ENCODE data around the gene H2AZ2. TPM values are rescaled to one million over a fixed set of nuclear protein-coding genes. Genes with fewer than 3 reads are reported as not detected.

The H2AZ2 gene
- total and polyA plus RNA-seq, 2 of the 4 experiments (the other 2 are of a cell fraction): 156 to 162 TPM

GRCh38 chr7:44882899-44883298 lies 35.0 kb upstream of the H2AZ2 start:
- H3K9me3 ChIP-seq (ENCODE audit: control insufficient read depth, insufficient read depth, low read length): no peaks in the 10 kb centered on the region
- H4K91ac ChIP-seq (ENCODE audit: insufficient read depth, low read depth, low read length): no peak overlapping the region
- peaks cover 11% of the 10 kb centered on the region for H3K4me1 ChIP-seq (ENCODE audit: control insufficient read depth, insufficient read depth, low read length)
- no peak overlapping the region for H2BK20ac ChIP-seq (ENCODE audit: low read depth, low read length)
- no peak overlapping the region; the same call in 1 of the 2 replicates for H3K14ac ChIP-seq (replicated peaks; ENCODE audit: low read depth, low read length)
- H3K9ac ChIP-seq (ENCODE audit: low read depth, low read length): peak overlapping the region; percentile 97; the same call in 1 of the 2 replicates
- no TSS peak for BruUV-seq (replicated peaks)
- H3K27me3 ChIP-seq (ENCODE audit: control insufficient read depth, insufficient read depth, low read length): no peaks in the 10 kb centered on the region
- in situ Hi-C loops (cut with MboI; ENCODE audit: low sequenced_read_pairs): no loop called here
- H2AK9ac ChIP-seq (replicated peaks; ENCODE audit: low read depth, low read length, poor library complexity): no peak overlapping the region
- H3K4me2 ChIP-seq (ENCODE audit: low read depth, low read length): peak overlapping the region; percentile 93
- DNase-seq (peak; percentile 26), ATAC-seq (ENCODE audit: low read depth) (no peak)
- intact Hi-C loops (cut with micrococcal nuclease): loop anchor here (1.0 to 5.0 kb wide), 2 partner anchors 86 to 229 kb away; partner anchors contain the start of gene TBRG4
- peaks cover 8 to 31% of the 10 kb centered on the region in 2 experiments; a peak in 3 of 4 replicates for H3K79me1 ChIP-seq (ENCODE audit: low read depth in 1 of 2, low read length in 2 of 2)
- H4K8ac ChIP-seq (ENCODE audit: low read depth in 2 of 2, low read length in 2 of 2): no peak overlapping the region
- H3K9me1 ChIP-seq (ENCODE audit: insufficient read depth, low read length): no peaks in the 10 kb centered on the region
- CTCF ChIA-PET: interaction anchor here (1.2 to 1.3 kb wide), 2 partner anchors 26 to 39 kb away, joined by 3 to 6 read pairs; no protein-coding TSS in a partner anchor
- H3K23ac ChIP-seq (ENCODE audit: low read depth, low read length): peak overlapping the region; percentile 97
- H4K20me1 ChIP-seq (ENCODE audit: insufficient read depth, low read length): peaks cover 33% of the 10 kb centered on the region
- H3K36me3 ChIP-seq (ENCODE audit: control insufficient read depth, insufficient read depth, low read length): peaks cover 9% of the 10 kb centered on the region
- H3K56ac ChIP-seq (ENCODE audit: extremely low read depth, insufficient read depth, low read length): 0 out of 2 replicates have a peak overlapping the region, but pooled peaks have one; percentile 23
- H3K27ac ChIP-seq (ENCODE audit: insufficient read depth, low read length): peak overlapping the region; percentile 25; the same call in 1 of the 2 replicates
- POLR2A ChIA-PET (ENCODE audit: unreplicated experiment): no interaction called here
- no peak overlapping the region for H2AFZ ChIP-seq (replicated peaks; ENCODE audit: low read length, poor library complexity)
- TF ChIP-seq, protein P1, sequence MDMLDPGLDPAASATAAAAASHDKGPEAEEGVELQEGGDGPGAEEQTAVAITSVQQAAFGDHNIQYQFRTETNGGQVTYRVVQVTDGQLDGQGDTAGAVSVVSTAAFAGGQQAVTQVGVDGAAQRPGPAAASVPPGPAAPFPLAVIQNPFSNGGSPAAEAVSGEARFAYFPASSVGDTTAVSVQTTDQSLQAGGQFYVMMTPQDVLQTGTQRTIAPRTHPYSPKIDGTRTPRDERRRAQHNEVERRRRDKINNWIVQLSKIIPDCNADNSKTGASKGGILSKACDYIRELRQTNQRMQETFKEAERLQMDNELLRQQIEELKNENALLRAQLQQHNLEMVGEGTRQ (IDR thresholded peaks at IDR 0.05; ENCODE audit: low read depth, low read length): no peak
- TF ChIP-seq CEBPB (IDR thresholded peaks at IDR 0.05; ENCODE audit: low read depth, low read length) (no peak), MAFK (IDR thresholded peaks at IDR 0.05; ENCODE audit: low read depth, low read length) (no peak)
- H2BK5ac ChIP-seq (ENCODE audit: low read depth, low read length, poor library complexity, severe bottlenecking): peak overlapping the region; percentile 46
- no CpG with 5 or more reads among the region's 3 CpGs for WGBS, 2 experiments (ENCODE audit: extremely low coverage in 2 of 2, insufficient read length in 1 of 2)
- dilution Hi-C loops (cut with HindIII; ENCODE audit: low sequenced_read_pairs, unreplicated experiment): no loop called here
- no peak overlapping the region for H2AK5ac ChIP-seq (ENCODE audit: low read depth, low read length)
- no peak overlapping the region for H3K18ac ChIP-seq (ENCODE audit: low read depth, low read length)
- H3K4me3 ChIP-seq (ENCODE audit: insufficient read depth, low read depth, low read length): peak overlapping the region; percentile 61; the same call in 1 of the 2 replicates
- H2BK15ac ChIP-seq (ENCODE audit: low read depth, low read length): no peak overlapping the region
- peak overlapping the region; percentile 16; the same call in 1 of the 2 replicates for H2BK120ac ChIP-seq (ENCODE audit: low read depth, low read length)
- no peak overlapping the region for H4K5ac ChIP-seq (ENCODE audit: low read depth, low read length)
- H3K4ac ChIP-seq (ENCODE audit: low read depth, low read length): no peak overlapping the region; the same call in 1 of the 2 replicates
